Measurements from ENCODE around the gene TULP4. TPM values are rescaled to one million over a fixed set of nuclear protein-coding genes. Genes with fewer than 3 reads are reported as not detected.
A peak's percentile ranks its signal among the peaks of the same experiment; 100 is the strongest.

The TULP4 gene
- total and polyA plus RNA-seq, 2 donors (not counting 1 experiment from before 2014, with no cell fraction given) = 12.0 to 90.0 TPM

DNA sequence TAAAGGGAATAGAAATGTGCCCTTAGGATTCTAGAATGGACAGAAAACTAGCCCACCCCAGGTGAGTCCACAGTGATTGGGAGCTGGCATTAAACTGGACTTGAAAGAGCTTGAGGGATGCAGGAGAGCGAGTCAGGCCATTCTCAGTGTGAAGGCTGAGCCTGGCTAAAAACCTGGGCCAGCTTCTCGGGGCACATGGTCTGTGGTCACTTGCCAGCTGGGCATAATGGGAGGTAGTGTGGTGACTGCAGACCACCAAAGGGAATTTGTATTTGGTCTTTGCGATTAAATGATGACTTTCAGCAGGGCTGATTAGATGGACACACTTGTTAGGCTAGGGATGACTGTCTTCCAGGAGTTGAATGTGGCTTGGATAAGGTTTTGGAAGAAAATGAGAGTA is 71.3 kb downstream of the TULP4 start:
- POLR2A ChIA-PET = no interaction called here
- 97% methylated on average over 3 of the region's 3 CpGs for WGBS (ENCODE audit: insufficient coverage)
- H3K4me2 ChIP-seq (replicated peaks; ENCODE audit: low read depth, low read length, poor library complexity, severe bottlenecking) = no peak overlapping the region
- DNase-seq (no peak), ATAC-seq (ENCODE audit: low read depth) (no peak)
- H3K9me3 ChIP-seq (ENCODE audit: control extremely low read depth in 1 of 3, control insufficient read depth in 2 of 3, insufficient read depth in 1 of 3, low read length in 2 of 3) = no peaks in the 10 kb centered on the region
- H3K27ac ChIP-seq (ENCODE audit: low read length in 2 of 2) = no peak overlapping the region
- intact Hi-C loops (cut with micrococcal nuclease) = loop anchor here (10.0 kb wide), 1 partner anchor 59 kb away; no protein-coding TSS in a partner anchor
- peaks cover 17% of the 10 kb centered on the region for H4K20me1 ChIP-seq (ENCODE audit: control insufficient read depth, insufficient read depth, low read length, poor library complexity, severe bottlenecking)
- H3K4me3 ChIP-seq (ENCODE audit: control extremely low read depth in 1 of 5, extremely low read depth in 1 of 5, insufficient read depth in 1 of 5, low read depth in 2 of 5, low read length in 4 of 5) = no peak overlapping the region
- Mint-ChIP-seq H3K4me3 (no peak overlapping the region), H3K27ac (peak overlapping the region; percentile 32), H3K27me3 (no peaks in the 10 kb centered on the region), H3K4me1 (peaks cover 32% of the 10 kb centered on the region), H3K9me3 (ENCODE audit: insufficient read depth) (no peaks in the 10 kb centered on the region)
- H3K27me3 ChIP-seq (replicated peaks in 1 of 4; ENCODE audit: control extremely low read depth in 1 of 4, control insufficient read depth in 3 of 4, insufficient read depth in 4 of 4, low read length in 3 of 4) = no peaks in the 10 kb centered on the region
- peaks cover 0 to 1% of the 10 kb centered on the region in 2 experiments for H3K36me3 ChIP-seq (replicated peaks in 1 of 2; ENCODE audit: control extremely low read depth in 1 of 2, control insufficient read depth in 1 of 2, extremely low read depth in 1 of 2, insufficient read depth in 2 of 2, low read length in 1 of 2)
- H3K9ac ChIP-seq (ENCODE audit: low read length) = no peak overlapping the region
- H2AFZ ChIP-seq (ENCODE audit: insufficient read depth, low read depth, low read length, poor library complexity, severe bottlenecking) = no peak overlapping the region
- peaks cover 27% of the 10 kb centered on the region for H3K79me2 ChIP-seq (ENCODE audit: control insufficient read depth, insufficient read depth, low read length)
- peaks cover 9 to 20% of the 10 kb centered on the region in 2 donors for H3K4me1 ChIP-seq (ENCODE audit: control insufficient read depth in 2 of 2, insufficient read depth in 2 of 2, low read length in 2 of 2)
- CTCF ChIA-PET = interaction anchor here (0.9 to 6.6 kb wide), 2 partner anchors 163 to 166 kb away, joined by 3 to 88 read pairs; no protein-coding TSS in a partner anchor
- TF ChIP-seq, protein P1, sequence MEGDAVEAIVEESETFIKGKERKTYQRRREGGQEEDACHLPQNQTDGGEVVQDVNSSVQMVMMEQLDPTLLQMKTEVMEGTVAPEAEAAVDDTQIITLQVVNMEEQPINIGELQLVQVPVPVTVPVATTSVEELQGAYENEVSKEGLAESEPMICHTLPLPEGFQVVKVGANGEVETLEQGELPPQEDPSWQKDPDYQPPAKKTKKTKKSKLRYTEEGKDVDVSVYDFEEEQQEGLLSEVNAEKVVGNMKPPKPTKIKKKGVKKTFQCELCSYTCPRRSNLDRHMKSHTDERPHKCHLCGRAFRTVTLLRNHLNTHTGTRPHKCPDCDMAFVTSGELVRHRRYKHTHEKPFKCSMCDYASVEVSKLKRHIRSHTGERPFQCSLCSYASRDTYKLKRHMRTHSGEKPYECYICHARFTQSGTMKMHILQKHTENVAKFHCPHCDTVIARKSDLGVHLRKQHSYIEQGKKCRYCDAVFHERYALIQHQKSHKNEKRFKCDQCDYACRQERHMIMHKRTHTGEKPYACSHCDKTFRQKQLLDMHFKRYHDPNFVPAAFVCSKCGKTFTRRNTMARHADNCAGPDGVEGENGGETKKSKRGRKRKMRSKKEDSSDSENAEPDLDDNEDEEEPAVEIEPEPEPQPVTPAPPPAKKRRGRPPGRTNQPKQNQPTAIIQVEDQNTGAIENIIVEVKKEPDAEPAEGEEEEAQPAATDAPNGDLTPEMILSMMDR (IDR thresholded peaks at IDR 0.05) = no peak
- no peak for TF ChIP-seq EZH2 (IDR thresholded peaks at IDR 0.05; ENCODE audit: borderline replicate concordance, insufficient read depth, low read depth, low read length, poor library complexity, severe bottlenecking)

DNA sequence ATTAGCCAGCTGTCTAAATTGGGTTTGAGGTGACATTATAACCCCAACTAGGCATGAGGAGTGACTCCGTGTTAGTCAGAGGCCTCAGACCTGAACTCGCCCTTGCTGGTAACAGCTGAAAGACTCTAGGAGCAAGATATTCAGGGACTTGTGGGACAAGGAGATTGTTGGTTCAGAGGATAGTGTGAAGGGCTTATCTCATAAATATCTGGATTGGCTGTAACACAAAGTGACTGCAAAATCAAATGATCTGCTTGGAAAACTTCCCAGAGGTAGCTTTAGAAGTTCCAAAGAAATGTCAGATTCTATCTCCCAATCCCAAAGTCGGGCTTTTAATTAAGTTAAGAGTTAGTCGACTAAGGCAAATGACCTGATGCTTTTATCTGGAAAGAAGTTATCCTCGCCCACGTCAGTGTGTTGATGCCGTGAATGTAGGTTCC is 72.4 kb downstream of the TULP4 start:
- POLR2A ChIA-PET = no interaction called here
- CTCF ChIA-PET = interaction anchor here (1.8 to 6.6 kb wide), 2 partner anchors 164 to 171 kb away, joined by 4 to 88 read pairs; no protein-coding TSS in a partner anchor
- Histone ChIP-seq H3K4me2 (replicated peaks; ENCODE audit: low read depth, low read length, poor library complexity, severe bottlenecking) (no peak overlapping the region), H3K4me1 (ENCODE audit: control insufficient read depth in 2 of 2, insufficient read depth in 2 of 2, low read length in 2 of 2) (peaks cover 7 to 12% of the 10 kb centered on the region in 2 donors), H3K79me2 (ENCODE audit: control insufficient read depth, insufficient read depth, low read length) (peaks cover 32% of the 10 kb centered on the region), H3K9me3 (ENCODE audit: control extremely low read depth in 1 of 3, control insufficient read depth in 2 of 3, insufficient read depth in 1 of 3, low read length in 2 of 3) (no peaks in the 10 kb centered on the region), H3K4me3 (ENCODE audit: control extremely low read depth in 1 of 5, extremely low read depth in 1 of 5, insufficient read depth in 1 of 5, low read depth in 2 of 5, low read length in 4 of 5) (no peak overlapping the region), H3K27ac (ENCODE audit: low read length in 2 of 2) (no peak overlapping the region), H2AFZ (ENCODE audit: insufficient read depth, low read depth, low read length, poor library complexity, severe bottlenecking) (no peak overlapping the region), H4K20me1 (ENCODE audit: control insufficient read depth, insufficient read depth, low read length, poor library complexity, severe bottlenecking) (peaks cover 17% of the 10 kb centered on the region), H3K9ac (ENCODE audit: low read length) (no peak overlapping the region), H3K27me3 (replicated peaks in 1 of 4; ENCODE audit: control extremely low read depth in 1 of 4, control insufficient read depth in 3 of 4, insufficient read depth in 4 of 4, low read length in 3 of 4) (no peaks in the 10 kb centered on the region), H3K36me3 (replicated peaks in 1 of 2; ENCODE audit: control extremely low read depth in 1 of 2, control insufficient read depth in 1 of 2, extremely low read depth in 1 of 2, insufficient read depth in 2 of 2, low read length in 1 of 2) (peaks cover 0 to 1% of the 10 kb centered on the region in 2 experiments)
- peaks cover 22% of the 10 kb centered on the region for H3K4me1 Mint-ChIP-seq
- H3K9me3 Mint-ChIP-seq (ENCODE audit: insufficient read depth) = no peaks in the 10 kb centered on the region
- WGBS (ENCODE audit: insufficient coverage) = 95% methylated on average over 3 of the region's 7 CpGs
- no peak overlapping the region for H3K4me3 Mint-ChIP-seq
- ATAC-seq (ENCODE audit: low read depth) (no peak), DNase-seq (no peak)
- intact Hi-C loops (cut with micrococcal nuclease) = loop anchor here (10.0 kb wide), 1 partner anchor 60 kb away; no protein-coding TSS in a partner anchor
- no peak overlapping the region for H3K27ac Mint-ChIP-seq
- no peaks in the 10 kb centered on the region for H3K27me3 Mint-ChIP-seq
- TF ChIP-seq EZH2 (IDR thresholded peaks at IDR 0.05; ENCODE audit: borderline replicate concordance, insufficient read depth, low read depth, low read length, poor library complexity, severe bottlenecking) = no peak
- TF ChIP-seq, protein P1 (IDR thresholded peaks at IDR 0.05) = no peak
